Measurements from ENCODE around the gene GTPBP2. TPM values are rescaled to one million over a fixed set of nuclear protein-coding genes. Genes with fewer than 3 reads are reported as not detected.
"Not testable (repeated sequence)": the region's sequence is repeated elsewhere in the genome, so short reads cannot be mapped to it uniquely, and the experiment has no call there.

The GTPBP2 gene
- total RNA-seq, 1 donor from 2014 or later = 76.6 TPM

GRCh38 chr6:43668151-43669028 lies 39.3 kb upstream of the GTPBP2 start:
- no peaks in the 10 kb centered on the region for H3K9me3 Mint-ChIP-seq (ENCODE audit: unreplicated experiment)
- peaks cover 13% of the 10 kb centered on the region for H3K27me3 Mint-ChIP-seq (ENCODE audit: unreplicated experiment)
- H3K27ac Mint-ChIP-seq (ENCODE audit: unreplicated experiment) = no peak overlapping the region
- peak overlapping the region; percentile 25 for H3K4me3 Mint-ChIP-seq (ENCODE audit: unreplicated experiment)
- peaks cover 7% of the 10 kb centered on the region for H3K4me1 Mint-ChIP-seq (ENCODE audit: unreplicated experiment)
- H3K36me3 Mint-ChIP-seq (ENCODE audit: low read depth, unreplicated experiment) = peaks cover 7% of the 10 kb centered on the region
- peak; percentile 41 for TF ChIP-seq CTCF (IDR thresholded peaks at IDR 0.05; ENCODE audit: unreplicated experiment)
- peak; percentile 70 for DNase-seq (ENCODE audit: low spot score)

GRCh38 chr6:43667245-43668150 lies 38.4 kb upstream of the GTPBP2 start:
- TF ChIP-seq CTCF (IDR thresholded peaks at IDR 0.05; ENCODE audit: unreplicated experiment) = peak; percentile 88
- Mint-ChIP-seq H3K27me3 (ENCODE audit: unreplicated experiment) (peaks cover 11% of the 10 kb centered on the region), H3K36me3 (ENCODE audit: low read depth, unreplicated experiment) (peaks cover 3% of the 10 kb centered on the region), H3K9me3 (ENCODE audit: unreplicated experiment) (no peaks in the 10 kb centered on the region), H3K27ac (ENCODE audit: unreplicated experiment) (no peak overlapping the region), H3K4me1 (ENCODE audit: unreplicated experiment) (peaks cover 7% of the 10 kb centered on the region), H3K4me3 (ENCODE audit: unreplicated experiment) (no peak overlapping the region)
- DNase-seq (ENCODE audit: low spot score) = peak; percentile 93

- Mint-ChIP-seq H3K36me3 (ENCODE audit: low read depth, unreplicated experiment) (peaks cover 3% of the 10 kb centered on the region), H3K4me1 (ENCODE audit: unreplicated experiment) (peaks cover 7% of the 10 kb centered on the region), H3K9me3 (ENCODE audit: unreplicated experiment) (no peaks in the 10 kb centered on the region), H3K4me3 (ENCODE audit: unreplicated experiment) (peak overlapping the region; percentile 51), H3K27me3 (ENCODE audit: unreplicated experiment) (peaks cover 10% of the 10 kb centered on the region), H3K27ac (ENCODE audit: unreplicated experiment) (no peak overlapping the region)
- no peak for TF ChIP-seq CTCF (IDR thresholded peaks at IDR 0.05; ENCODE audit: unreplicated experiment)
- DNase-seq (ENCODE audit: low spot score) = no peak
Measured at GRCh38 chr6:43666196-43666920, 37.3 kb upstream of the GTPBP2 start.

- no peak for DNase-seq (ENCODE audit: low spot score)
- H3K27me3 Mint-ChIP-seq (ENCODE audit: unreplicated experiment) = peaks cover 11% of the 10 kb centered on the region
- no peak overlapping the region for H3K4me3 Mint-ChIP-seq (ENCODE audit: unreplicated experiment)
- TF ChIP-seq CTCF (IDR thresholded peaks at IDR 0.05; ENCODE audit: unreplicated experiment) = no peak
- no peaks in the 10 kb centered on the region for H3K9me3 Mint-ChIP-seq (ENCODE audit: unreplicated experiment)
- peaks cover 4% of the 10 kb centered on the region for H3K36me3 Mint-ChIP-seq (ENCODE audit: low read depth, unreplicated experiment)
- peaks cover 7% of the 10 kb centered on the region for H3K4me1 Mint-ChIP-seq (ENCODE audit: unreplicated experiment)
- no peak overlapping the region for H3K27ac Mint-ChIP-seq (ENCODE audit: unreplicated experiment)
Measured at GRCh38 chr6:43665376-43665775, 36.3 kb upstream of the GTPBP2 start.

- H3K9me3 Mint-ChIP-seq (ENCODE audit: unreplicated experiment); H3K4me3 Mint-ChIP-seq (ENCODE audit: unreplicated experiment); H3K27ac Mint-ChIP-seq (ENCODE audit: unreplicated experiment); H3K4me1 Mint-ChIP-seq (ENCODE audit: unreplicated experiment); DNase-seq (ENCODE audit: low spot score); H3K36me3 Mint-ChIP-seq (ENCODE audit: low read depth, unreplicated experiment): not testable (repeated sequence)
- peaks cover 12% of the 10 kb centered on the region for H3K27me3 Mint-ChIP-seq (ENCODE audit: unreplicated experiment)
Measured at GRCh38 chr6:43662948-43663347, 33.9 kb upstream of the GTPBP2 start.
